HCT116 (cell line): ENCODE measurements around the gene CASQ1.

ENCODE experiments used
- ATF3 ChIP-seq: IDR thresholded peaks from 2 replicates; pipeline ENCODE4 v1.6.1; 2012
- EZH2 ChIP-seq: fragments of 200-600 bp; sonication (generic); IDR thresholded peaks from 2 replicates; pipeline ENCODE4 v1.6.1; 2017; ENCODE audit warnings: antibody characterized with exemption, mixed run types
- EZH2phosphoT487 ChIP-seq: fragments of 200-600 bp; IDR thresholded peaks from 2 replicates; pipeline ENCODE4 v1.6.1; 2018; ENCODE audit warnings: antibody characterized with exemption, borderline replicate concordance
- POLR2A ChIP-seq: IDR thresholded peaks from 2 replicates; pipeline ENCODE4 v1.7.0; 2011; ENCODE audit warnings: borderline replicate concordance; ENCODE audit not compliant: insufficient read depth, insufficient read length; ENCODE audit errors: extremely low read depth
- POLR2AphosphoS5 ChIP-seq: IDR thresholded peaks from 2 replicates; pipeline ENCODE4 v1.6.1; 2011; ENCODE audit warnings: mild to moderate bottlenecking, low read depth, low read length, moderate library complexity
- RAD21 ChIP-seq: IDR thresholded peaks from 2 replicates; pipeline ENCODE4 v1.6.1; 2012; ENCODE audit warnings: low read depth, mild to moderate bottlenecking
- REST ChIP-seq: IDR thresholded peaks from 2 replicates; pipeline ENCODE4 v1.6.1; 2012; ENCODE audit warnings: low read depth
- SP1 ChIP-seq: IDR thresholded peaks from 2 replicates; pipeline ENCODE4 v1.6.1; 2012; ENCODE audit warnings: low read depth
- YY1 ChIP-seq: IDR thresholded peaks from 2 replicates; pipeline ENCODE4 v1.6.1; 2011; ENCODE audit warnings: low read length, low read depth, moderate library complexity, mild to moderate bottlenecking; ENCODE audit not compliant: insufficient replicate concordance; ENCODE audit errors: extremely low read depth
- TF ChIP-seq, protein P1 (sequence below), 3 experiments: fragments of 200-600 bp in 1 of 3; sonication (generic) in 1 of 3; IDR thresholded peaks in 2 of 3; conservative IDR thresholded peaks in 1 of 3; 2 replicates each; pipeline ENCODE4 v1.5.1; 2012 to 2017; ENCODE audit warnings: low read depth in 2 of 3, low read length in 2 of 3, antibody characterized with exemption in 1 of 3, borderline replicate concordance in 1 of 3, control low read depth in 1 of 3, mild to moderate bottlenecking in 1 of 3, mixed read lengths in 1 of 3, mixed run types in 1 of 3, moderate library complexity in 1 of 3; ENCODE audit not compliant: insufficient read depth in 1 of 3
- TF ChIP-seq, protein P2 (sequence below): IDR thresholded peaks from 2 replicates; pipeline ENCODE4 v1.6.1; 2012

GRCh38 chr1:160188341-160188740, 2.0 kb upstream of the CASQ1 start:
- TF ChIP-seq ATF3 (no peak), POLR2A (no peak), YY1 (no peak), RAD21 (no peak), REST (no peak), POLR2AphosphoS5 (no peak), EZH2phosphoT487 (no peak), EZH2 (no peak), SP1 (no peak)
- TF ChIP-seq, protein P1, sequence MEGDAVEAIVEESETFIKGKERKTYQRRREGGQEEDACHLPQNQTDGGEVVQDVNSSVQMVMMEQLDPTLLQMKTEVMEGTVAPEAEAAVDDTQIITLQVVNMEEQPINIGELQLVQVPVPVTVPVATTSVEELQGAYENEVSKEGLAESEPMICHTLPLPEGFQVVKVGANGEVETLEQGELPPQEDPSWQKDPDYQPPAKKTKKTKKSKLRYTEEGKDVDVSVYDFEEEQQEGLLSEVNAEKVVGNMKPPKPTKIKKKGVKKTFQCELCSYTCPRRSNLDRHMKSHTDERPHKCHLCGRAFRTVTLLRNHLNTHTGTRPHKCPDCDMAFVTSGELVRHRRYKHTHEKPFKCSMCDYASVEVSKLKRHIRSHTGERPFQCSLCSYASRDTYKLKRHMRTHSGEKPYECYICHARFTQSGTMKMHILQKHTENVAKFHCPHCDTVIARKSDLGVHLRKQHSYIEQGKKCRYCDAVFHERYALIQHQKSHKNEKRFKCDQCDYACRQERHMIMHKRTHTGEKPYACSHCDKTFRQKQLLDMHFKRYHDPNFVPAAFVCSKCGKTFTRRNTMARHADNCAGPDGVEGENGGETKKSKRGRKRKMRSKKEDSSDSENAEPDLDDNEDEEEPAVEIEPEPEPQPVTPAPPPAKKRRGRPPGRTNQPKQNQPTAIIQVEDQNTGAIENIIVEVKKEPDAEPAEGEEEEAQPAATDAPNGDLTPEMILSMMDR (IDR thresholded peaks at IDR 0.05 in 2 of 3, conservative IDR thresholded peaks at IDR 0.05 in 1 of 3; ENCODE audit: borderline replicate concordance in 1 of 3, insufficient read depth in 1 of 3, low read depth in 2 of 3, low read length in 2 of 3): no peak
- TF ChIP-seq, protein P2, sequence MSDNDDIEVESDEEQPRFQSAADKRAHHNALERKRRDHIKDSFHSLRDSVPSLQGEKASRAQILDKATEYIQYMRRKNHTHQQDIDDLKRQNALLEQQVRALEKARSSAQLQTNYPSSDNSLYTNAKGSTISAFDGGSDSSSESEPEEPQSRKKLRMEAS: no peak
